CD4-positive, alpha-beta T cell treated with Interferon gamma for 1 hour (primary cell): ENCODE measurements around the gene TIMM21.

ENCODE experiments used
- DNase-seq: peaks from one replicate; pipeline ENCODE4 v3.0.0-alpha.2; 2020

TIMM21 gene

DNA sequence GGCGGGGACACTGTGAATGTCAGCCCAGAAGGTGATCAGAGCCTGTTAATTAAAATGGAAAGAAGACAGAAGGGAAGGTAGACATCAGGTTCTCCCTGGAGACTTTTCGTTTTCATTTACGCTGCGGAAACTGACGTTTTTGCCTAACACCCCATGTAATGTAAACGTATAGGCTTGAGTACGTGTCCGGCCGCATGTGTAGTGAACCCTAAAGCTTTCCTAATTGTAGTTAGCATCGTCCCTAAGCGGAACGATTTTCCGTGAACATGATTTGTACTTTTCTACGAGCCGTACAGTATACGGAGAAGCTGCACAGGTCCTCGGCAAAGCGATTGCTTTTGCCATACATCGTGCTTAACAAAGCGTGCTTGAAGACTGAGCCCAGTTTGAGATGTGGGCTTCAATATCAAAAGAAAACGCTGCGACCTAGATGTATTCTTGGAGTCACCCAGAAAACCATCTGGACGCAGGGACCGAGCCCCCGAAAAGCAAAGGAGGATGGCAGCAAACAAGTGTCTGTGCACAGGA is 284 bp downstream of the TIMM21 start:
- DNase-seq: no peak

DNA sequence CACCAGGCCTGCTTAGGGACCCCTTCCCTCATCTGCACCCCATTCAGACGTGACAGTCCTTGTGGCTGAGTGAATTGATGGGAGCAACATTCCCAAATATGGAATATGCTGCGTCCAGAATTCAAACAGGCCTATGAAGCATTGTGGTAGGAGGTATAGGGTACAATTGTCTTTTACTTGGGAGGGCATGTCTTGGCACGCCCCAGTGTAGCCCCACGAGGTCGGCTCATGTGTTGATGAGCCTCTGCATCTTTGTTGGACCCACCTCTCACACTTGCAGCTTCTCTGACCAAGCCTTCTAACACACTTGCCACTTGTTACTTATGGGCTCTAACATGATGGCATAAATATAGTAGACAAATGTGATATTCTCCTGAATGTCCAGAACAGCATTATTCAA is 1.6 kb downstream of the TIMM21 start:
- DNase-seq: no peak

DNA sequence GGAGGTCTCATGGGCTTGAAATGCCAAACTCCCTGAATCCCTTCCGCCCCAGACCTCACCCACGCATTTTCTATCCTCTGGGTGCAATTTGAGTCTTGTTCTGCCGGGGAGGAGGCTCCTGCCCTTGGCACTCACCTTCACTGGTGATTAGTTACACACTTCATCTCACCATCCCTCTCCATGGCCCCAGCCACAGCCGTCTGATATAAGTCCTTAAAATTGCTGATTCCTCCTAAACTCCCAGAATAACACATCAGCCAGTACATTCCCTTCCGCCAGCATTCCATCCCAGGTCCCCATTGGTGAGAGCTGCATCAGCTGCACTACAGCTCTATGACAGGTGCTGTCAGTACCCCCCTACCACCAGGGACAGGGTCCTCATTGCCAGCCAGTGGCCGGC is 3.9 kb downstream of the TIMM21 start:
- no peak for DNase-seq

DNA sequence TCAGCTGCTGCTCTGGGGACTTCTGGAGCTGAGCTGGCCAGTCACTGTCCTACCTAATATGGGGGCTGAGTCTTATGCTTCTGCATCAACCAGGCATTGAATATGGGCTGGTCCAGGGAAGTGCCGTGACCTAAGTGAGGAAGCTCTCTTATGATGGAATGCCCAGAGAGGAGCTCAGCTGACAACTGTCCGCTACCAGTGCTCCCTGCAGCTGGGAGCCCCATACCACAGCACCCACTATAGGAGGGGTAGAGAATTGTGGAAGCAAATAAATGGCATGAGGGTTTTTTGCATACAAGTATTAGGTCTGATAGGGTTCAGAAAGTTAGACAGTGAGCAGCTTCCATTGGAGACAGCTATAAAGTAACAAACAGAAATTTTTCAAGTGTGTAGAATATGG is 4.5 kb downstream of the TIMM21 start:
- no peak for DNase-seq

DNA sequence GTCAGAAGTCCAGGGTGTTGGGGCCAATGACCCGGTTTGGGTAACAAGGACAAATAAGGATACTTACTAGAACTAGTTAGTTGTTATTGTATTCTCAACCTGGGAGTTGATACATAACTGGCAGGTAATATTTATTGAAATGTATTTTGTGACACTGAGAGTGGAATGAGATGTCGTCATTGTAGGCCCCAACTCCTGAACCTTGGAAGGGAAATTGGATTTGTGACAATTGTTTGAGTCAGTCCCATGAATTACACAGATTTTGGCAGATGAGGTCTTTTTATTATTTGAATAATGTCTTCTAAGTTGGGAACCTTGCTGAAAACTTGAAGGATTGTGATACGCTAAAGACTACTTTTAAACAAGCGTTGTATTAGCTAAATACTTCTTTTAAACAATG is 5.1 kb downstream of the TIMM21 start:
- DNase-seq: no peak

DNA sequence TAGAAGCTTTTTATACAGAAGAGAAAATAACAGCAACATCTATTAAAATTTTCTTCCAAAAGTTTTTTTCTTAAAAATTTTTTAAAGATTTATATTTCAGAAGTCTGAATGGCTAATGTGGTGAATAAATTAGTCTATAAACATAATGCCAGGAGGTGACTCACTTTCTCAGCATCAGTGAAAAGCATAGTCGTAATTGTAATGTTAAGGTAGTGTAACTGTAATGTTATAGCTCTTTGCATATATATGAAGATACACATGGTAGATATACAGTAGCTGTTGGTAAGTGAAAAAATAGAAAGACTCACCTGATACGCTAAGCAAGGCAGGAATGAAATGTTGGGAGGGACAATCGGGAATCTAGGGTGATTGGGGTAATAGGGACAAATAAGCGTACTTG is 5.5 kb downstream of the TIMM21 start:
- DNase-seq: no peak

DNA sequence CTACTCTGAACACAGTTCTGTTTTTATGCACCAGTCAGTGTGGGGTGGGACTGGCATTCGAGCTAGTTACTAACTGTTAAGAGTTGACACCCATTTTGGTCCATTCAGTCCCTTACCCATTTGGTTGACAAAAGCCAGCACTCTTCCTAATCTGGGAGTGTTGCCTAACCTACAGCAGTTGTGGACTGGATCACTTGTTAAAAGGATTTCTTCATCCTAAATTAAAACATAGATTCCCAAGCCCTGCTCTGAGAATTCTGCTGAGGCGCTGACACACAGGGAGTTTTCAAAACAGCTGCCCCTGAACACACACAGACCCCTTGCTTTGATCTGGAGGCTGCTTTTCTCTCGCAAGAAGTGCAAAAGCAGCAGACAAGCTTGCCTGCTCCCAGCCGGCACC is 6.4 kb downstream of the TIMM21 start:
- no peak for DNase-seq

DNA sequence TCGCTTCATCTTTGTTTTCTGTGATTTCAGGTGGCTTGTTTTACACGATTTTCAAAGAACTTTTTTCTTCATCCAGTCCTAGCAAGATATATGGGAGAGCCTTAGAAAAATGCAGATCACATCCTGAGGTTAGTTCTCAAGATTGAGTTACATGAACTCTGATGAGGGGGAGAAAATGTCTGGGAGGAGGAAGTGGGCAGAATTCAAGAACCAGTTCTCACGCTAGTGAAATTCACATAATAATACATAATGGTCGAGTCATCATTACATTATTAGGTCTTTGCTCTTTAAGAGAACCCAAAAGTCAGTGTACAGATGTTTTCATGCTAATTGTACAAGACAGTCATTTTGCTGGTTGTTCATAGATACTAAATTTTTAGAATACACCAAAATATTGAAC is 7.0 kb downstream of the TIMM21 start:
- no peak for DNase-seq

DNA sequence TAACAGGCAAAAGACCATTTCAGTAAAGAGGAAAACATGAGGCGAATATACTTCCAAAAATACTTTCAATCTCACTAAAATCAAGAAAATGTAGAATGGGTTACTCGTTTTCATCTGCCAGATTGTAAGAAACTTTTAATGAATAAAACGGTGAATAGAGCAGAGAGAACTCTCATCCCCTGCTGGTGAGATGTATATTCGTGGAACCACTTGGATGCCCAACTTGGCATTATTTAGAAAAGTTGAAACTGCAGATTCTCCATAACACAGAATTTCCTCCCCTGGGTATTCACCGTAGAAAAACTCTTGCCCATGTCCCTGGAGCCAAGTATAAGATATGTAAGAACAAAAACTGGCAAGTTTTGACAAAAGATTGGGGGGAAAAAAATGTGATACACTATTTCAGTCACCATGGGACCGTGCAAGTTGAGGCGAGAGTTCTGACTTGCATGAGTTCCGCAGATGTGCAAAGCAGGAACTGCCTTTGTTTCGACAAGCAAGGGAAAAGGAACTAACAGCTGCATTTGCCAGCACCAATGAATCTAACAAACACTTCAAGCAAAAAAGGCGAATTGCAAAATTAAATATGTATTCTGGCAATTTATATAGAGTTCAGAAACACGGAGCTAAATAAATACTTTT is 14.8 kb downstream of the TIMM21 start:
- no peak for DNase-seq

DNA sequence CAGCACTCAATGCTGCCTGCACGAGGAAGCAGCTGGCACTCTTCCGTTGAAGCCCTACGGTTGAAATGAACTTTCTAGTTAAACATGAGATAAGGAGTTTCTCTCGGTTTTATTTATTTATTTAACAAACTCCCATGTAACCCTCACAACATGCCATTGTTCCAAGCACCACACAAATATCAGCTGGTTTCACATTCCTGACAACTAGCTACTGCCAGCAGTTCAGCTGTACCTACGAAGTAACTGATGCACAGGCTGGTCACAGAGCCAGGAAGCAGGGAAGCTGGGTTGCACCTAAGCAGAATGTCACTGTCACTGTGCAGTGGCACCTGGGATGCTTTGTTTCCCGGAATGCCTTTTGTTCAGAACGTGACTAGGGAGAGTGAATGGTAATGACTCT is 18.1 kb downstream of the TIMM21 start:
- DNase-seq: no peak

DNA sequence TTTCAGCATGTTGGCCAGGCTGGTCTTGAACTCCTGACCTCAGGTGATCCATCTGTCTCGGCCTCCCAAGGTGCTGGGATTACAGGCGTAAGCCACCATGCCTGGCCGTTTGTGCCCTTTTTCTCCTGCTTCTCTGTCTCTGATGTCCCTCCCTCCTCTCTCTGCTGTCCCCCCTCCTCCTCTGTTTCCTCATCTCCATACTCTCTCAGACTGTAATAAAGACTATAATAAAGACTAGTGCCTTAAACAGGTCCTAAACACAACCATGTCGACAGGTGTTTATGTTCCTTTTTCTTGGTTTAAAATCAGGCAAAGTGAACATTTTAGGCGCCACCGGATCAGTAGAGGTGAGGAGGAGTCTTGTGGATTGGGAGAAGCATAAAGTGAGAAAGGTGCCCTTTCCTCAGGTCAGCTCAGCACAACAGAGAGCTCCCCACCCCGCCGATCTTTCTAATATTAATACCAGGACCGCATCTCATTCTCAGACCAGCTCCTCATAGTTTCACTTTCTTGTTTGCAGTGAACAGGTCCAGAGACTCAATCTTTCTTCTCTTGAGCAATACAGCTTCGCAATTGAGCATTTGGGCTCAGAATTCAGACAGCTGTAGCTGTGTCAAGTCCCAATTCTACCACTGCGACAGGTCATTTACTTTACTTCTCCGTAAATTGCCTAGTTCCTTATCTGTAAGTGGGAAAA is 23.7 kb downstream of the TIMM21 start:
- no peak for DNase-seq

DNA sequence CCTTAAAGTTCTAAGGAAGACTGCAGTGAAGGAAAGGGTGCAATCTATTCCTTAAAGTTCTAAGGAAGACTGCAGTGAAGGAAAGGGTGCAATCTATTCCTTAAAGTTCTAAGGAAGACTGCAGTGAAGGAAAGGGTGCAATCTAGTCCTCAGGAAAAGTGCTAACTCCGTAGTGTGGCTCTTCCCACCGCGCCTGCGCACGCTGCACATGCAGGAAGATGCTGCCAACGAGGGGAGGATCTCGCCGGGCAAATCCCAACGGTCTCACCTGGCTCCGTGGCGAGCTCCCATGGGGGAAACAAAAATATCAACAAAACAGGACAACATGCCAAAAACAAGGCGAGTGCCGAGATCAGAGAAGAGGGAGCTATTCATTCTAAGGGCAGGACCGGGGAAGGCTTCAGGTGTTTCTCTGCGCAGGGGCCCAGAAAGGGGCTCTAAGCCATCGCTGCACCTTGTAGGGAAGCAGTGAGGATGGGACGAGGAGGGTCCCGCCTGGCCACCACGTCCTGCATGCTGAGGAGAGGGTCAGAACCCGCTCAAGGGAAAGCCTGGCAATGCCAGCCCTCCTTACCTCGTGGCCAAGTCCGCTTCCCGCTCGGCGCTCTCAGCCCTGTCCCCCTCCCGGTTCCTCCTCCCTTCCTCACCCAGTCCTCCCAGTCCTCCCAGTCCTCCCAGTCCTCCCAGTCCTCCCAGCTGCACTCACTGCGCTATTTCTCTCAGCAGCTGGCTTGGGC is 24.5 kb downstream of the TIMM21 start:
- DNase-seq: no peak

DNA sequence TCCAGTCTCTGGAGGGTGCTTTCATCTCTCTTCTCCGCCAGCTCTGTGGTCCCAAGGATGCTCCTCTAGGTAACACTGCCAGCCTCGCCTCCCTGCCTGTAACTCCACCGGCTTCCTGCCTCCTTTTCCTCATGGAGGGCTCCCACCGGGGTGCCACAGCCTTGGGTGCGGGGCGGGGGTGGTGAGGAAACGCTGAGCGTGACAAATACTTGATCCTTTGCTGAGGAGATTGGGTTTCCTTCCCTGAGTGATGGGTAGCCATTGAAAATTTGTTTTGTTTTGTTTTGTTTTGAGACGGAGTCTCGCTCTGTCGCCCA is 25.1 kb downstream of the TIMM21 start:
- no peak for DNase-seq

DNA sequence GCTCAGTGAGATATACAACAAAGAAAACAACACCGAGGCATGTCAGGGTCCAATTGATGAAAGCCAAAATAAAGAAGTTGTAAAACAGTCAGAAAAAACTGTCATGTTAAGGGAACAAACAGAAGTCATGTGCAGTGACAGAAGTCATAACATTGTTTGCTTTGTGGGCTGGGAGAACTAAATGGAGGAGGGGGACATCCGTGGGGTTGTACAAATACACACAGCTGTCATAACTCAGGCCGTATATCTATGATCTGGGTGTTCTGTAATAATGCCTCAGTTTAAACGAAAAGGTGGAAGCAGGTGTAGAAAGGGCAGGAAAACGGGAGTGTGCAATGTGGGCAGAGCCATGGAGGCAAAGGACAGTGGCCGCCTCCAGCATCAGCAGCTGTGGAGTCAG is 27.3 kb downstream of the TIMM21 start:
- DNase-seq: no peak

DNA sequence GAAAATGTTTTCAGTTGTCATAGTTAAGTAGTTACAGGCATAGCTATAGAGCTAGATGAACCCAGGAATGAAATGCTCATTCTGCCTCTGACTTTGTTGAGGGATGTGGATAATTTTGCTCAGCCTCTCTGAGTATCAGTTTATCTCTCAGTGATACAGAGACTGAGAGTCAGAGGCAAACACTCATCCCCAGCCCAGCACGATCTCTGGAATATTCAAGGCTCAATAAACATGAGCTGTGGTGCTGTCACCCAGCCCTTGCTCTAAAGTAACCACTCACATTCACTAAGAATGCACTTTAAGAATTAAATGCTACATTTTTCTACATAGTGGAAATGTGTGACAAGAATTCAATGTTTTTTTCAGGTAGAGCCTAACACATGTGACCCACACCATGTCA is 30.6 kb downstream of the TIMM21 start:
- no peak for DNase-seq

DNA sequence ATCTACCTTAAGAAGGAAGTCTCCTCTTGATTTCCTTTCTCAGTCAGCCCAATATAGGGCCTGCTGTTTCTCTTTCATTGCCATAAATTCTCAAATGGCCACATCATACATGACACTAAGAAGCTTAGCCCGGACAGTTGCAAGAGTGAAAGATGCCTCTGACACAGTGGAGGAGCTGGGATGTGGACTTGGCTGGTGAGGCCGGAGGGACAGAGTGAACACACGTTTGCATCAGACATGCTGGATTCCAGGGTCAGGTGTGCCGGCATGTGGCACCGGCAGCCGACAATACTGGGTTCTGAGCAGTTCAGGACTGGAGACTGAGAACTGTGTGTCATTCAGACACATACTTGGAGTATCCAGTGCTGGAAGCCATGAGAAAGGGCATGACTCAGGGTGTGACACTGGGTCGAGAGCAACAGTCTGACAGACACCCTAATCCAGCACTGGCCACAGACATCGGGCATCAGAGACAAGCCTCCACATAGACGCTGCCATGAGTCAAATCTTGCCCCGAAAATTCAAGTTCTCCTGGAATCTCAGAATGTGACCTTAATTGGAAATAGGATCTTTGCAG is 31.4 kb downstream of the TIMM21 start:
- DNase-seq: no peak

DNA sequence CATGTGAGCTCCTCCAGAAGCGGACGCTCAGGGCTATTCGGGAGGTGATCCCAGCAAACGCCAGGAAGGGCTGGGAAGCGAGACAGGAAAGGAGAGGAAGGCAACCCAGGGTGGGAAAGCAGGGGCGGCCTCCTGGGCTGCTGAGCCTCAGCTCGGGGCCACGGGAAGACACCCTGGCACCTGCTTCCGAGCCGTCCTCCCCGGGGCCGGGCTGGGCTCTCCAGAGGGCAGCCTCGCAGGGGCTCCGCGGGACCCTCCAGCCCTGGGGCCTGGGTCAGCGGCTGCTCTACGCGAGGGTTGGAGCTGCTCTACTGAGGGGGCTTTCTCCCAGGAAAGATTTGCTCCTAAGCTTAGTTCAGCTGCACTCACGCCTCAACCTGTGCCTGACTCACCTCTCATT is 34.0 kb downstream of the TIMM21 start:
- no peak for DNase-seq

DNA sequence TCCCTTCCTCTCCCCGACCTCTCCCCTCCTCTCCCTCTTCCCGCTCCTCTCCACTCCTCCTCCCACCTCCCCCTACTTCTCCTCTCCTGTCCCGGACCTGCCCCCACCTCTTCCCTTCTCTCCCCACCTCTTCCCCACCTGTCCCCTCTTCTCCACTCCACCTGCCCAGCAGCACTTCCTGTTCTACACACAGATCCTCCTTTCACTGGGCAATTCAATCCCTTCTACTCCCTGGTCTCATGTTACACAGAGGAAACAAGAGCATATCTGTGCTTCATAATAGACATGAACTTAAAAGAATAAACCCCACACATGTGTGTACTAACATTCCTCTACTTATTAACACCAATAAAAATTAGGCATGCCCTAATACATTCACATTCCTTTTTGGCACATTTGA is 34.8 kb downstream of the TIMM21 start:
- no peak for DNase-seq

DNA sequence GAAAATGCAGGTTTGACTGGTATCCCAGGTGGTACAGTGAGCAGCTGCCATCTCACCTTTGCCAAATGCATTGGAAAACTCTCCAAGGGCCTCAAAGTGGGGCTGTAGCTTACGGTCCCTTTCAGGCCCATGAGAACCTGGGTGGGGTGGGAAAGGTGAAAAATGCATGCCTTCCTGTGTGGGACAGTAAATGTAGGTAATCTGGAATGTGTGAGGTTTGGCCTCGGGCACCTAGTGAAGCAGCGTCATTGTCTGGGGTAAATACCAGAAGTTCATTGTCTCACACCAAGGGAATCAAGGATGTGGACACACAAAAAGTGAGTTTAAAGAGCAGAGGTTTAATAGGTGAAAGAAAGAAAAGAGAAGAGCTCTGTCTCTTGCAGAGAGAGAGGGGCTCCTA is 36.6 kb downstream of the TIMM21 start:
- DNase-seq: no peak

DNA sequence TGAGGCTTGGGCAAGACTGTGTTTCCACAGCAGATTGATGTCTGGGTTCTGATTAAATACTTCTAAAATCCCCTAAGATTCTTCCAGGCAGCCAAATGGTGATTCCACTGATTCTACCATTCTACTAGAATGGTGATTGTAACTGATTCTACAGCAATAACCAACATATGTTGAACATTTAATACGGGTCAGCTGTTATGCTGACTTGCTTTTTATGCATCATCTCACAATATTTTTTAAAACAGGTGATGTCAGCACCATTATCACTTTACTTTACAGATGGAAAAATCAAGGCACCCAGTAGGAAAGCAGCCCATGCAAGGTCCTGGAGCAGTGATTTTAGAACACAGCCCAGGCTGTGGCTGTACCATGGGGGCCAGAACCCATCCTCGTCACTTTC is 37.5 kb downstream of the TIMM21 start:
- DNase-seq: no peak

DNA sequence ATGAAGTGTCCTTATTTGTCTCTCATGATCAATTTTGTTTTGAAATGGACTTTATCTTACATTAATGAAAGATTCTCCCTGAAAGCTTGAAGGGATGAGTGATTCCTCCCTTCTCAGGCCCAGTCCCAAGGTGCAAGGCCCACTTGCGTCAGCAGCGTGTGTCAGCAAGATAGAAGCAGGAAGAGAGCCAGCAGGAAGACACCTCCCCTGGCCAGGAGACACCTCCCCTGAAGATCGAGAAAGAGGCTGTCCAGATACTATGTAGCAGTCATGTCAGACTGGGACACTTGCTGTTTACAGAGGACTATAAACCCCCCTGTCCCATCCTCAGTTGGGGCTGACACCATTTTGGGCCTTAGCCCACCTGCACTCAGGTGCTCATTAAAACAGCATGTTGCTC is 38.3 kb downstream of the TIMM21 start:
- no peak for DNase-seq

DNA sequence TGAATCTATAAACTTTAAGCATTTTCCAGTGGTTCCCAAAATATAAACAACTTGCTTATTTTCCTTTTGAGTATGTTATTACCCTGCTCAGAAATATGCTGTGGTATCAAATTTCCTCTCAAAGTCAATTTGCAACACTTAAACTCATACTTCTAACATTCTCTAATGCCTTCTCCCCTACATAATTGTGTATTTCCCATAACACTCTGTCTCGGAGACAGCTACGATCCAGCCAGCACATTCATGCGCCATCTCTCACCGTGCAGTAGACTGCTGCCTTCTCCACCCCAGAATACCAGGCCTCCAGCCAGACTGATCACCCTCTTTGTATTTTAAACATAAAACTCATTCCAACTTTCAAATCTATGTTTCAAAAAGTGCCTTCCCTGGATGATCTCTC is 41.8 kb downstream of the TIMM21 start:
- DNase-seq: no peak

DNA sequence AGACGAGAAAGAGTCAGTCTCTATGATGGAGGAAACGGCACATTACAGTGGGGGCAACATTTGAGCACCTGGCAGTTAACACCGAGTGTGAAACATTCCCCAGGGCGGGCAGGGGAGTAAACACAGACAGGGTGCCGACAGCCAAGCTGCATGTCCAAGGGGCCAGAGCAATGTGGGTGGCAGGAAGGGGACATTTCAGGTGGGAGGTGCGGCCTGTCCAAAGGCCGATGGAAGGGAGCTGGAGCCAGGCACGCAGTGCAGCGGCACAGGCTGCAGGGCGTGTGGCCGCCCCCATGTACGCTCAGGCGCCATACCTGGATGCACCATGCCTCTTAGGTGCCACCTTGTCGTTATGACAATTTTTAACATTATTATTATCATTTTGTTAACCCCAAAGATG is 43.3 kb downstream of the TIMM21 start:
- DNase-seq: no peak

DNA sequence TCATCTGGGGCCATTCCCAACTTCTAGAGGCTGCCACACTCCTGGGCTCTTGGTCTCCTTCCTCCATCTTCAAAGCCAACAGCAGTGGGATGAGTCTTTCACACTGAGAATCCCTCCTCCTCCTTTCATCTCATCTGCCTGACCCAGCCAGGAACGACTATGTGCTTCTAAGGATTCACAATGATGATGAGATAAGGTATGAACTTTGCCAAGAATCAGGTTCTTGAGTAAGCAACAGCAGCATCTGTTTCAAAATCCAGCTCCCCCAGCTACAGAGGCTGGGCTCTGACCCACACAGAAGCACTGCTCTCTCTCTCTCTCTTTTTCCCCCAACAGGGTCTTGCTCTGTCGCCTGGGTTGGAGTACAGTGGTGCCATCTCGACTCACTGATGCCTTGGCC is 46.4 kb downstream of the TIMM21 start:
- DNase-seq: no peak
